ENCODE measurements around the gene C10orf143.

DNA sequence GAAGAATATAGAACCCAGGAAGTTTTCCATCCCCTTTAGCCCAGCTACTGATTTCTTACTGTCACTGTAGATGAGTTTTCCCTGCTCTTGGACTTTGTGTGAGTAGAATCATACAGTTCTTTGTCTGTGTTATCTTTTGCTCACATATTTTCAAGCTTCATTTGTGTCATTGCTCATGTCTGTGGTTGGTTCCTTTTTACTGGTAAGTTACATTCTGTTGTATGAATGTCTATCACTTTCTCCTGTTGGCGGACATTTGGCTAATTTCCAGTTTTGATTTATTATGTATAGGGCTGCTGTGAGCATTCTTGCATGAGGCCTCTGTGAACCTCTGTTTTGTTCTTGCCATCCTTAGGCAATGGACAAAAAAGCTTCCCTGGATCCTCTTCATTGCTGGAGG is 30.8 kb upstream of the C10orf143 start:
- TF ChIP-seq, protein P1, sequence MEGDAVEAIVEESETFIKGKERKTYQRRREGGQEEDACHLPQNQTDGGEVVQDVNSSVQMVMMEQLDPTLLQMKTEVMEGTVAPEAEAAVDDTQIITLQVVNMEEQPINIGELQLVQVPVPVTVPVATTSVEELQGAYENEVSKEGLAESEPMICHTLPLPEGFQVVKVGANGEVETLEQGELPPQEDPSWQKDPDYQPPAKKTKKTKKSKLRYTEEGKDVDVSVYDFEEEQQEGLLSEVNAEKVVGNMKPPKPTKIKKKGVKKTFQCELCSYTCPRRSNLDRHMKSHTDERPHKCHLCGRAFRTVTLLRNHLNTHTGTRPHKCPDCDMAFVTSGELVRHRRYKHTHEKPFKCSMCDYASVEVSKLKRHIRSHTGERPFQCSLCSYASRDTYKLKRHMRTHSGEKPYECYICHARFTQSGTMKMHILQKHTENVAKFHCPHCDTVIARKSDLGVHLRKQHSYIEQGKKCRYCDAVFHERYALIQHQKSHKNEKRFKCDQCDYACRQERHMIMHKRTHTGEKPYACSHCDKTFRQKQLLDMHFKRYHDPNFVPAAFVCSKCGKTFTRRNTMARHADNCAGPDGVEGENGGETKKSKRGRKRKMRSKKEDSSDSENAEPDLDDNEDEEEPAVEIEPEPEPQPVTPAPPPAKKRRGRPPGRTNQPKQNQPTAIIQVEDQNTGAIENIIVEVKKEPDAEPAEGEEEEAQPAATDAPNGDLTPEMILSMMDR (IDR thresholded peaks at IDR 0.05; ENCODE audit: low read length) = no peak
- TF ChIP-seq EZH2 (IDR thresholded peaks at IDR 0.05; ENCODE audit: borderline replicate concordance, low read length) = no peak
